HFF-Myc (cell line): ENCODE measurements around the gene LYRM9.

Experiments used
- DNase-seq: peaks from one replicate; pipeline ENCODE4 v3.0.0-alpha.2; 2011; ENCODE audit warnings: low read depth; ENCODE audit errors: extremely low read depth
- H3K4me3 ChIP-seq: replicated peaks from 2 replicates; pipeline ENCODE4 v1.5.1; 2011; ENCODE audit warnings: low read depth, mild to moderate bottlenecking, control low read depth, low read length
- TF ChIP-seq, protein P1 (sequence below): IDR thresholded peaks from 2 replicates; pipeline ENCODE4 v1.5.1; 2012; ENCODE audit warnings: mild to moderate bottlenecking, low read depth, low read length, control low read depth; ENCODE audit errors: missing control alignments

The LYRM9 gene

DNA sequence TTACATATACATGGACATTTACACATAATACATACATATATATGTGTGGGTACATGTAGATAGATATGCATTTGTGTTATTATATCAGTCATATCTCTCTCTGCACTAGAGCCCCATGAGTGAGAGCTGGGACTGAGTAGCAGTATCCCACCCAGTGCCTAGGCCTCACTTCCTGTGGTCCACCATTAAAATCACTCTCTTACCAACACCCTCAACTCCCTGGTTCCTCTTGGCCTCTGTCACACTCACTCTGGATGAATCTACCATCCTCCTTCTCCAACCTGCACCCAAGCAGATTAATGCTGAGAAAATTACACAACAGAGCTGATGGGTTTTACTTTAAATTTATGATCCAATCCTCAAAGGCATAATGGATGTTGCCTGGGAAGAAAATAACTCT, 4.9 kb upstream of the LYRM9 start:
- H3K4me3 ChIP-seq: no peak overlapping the region
- TF ChIP-seq, protein P1, sequence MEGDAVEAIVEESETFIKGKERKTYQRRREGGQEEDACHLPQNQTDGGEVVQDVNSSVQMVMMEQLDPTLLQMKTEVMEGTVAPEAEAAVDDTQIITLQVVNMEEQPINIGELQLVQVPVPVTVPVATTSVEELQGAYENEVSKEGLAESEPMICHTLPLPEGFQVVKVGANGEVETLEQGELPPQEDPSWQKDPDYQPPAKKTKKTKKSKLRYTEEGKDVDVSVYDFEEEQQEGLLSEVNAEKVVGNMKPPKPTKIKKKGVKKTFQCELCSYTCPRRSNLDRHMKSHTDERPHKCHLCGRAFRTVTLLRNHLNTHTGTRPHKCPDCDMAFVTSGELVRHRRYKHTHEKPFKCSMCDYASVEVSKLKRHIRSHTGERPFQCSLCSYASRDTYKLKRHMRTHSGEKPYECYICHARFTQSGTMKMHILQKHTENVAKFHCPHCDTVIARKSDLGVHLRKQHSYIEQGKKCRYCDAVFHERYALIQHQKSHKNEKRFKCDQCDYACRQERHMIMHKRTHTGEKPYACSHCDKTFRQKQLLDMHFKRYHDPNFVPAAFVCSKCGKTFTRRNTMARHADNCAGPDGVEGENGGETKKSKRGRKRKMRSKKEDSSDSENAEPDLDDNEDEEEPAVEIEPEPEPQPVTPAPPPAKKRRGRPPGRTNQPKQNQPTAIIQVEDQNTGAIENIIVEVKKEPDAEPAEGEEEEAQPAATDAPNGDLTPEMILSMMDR: no peak
- DNase-seq: no peak

DNA sequence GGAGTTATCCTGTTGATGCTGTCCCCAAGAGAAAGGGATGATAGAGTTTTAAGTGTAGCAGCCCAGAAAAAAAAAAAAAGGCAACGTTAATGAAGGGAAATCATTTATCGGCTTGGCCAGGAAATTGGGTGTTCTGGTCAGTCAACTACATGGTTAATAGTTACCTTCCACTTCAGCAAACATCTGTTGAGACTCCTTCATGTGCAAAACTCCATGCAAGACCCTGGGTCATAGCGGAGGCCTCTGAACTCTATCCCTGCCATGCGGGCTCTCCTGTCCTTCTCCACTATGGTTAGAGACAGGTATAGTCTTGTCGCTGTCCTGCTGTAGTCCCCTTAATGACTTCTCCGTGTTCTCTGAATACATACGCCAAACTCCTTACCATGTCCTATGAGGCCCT, 3.5 kb upstream of the LYRM9 start:
- H3K4me3 ChIP-seq: no peak overlapping the region
- TF ChIP-seq, protein P1: no peak
- no peak for DNase-seq

DNA sequence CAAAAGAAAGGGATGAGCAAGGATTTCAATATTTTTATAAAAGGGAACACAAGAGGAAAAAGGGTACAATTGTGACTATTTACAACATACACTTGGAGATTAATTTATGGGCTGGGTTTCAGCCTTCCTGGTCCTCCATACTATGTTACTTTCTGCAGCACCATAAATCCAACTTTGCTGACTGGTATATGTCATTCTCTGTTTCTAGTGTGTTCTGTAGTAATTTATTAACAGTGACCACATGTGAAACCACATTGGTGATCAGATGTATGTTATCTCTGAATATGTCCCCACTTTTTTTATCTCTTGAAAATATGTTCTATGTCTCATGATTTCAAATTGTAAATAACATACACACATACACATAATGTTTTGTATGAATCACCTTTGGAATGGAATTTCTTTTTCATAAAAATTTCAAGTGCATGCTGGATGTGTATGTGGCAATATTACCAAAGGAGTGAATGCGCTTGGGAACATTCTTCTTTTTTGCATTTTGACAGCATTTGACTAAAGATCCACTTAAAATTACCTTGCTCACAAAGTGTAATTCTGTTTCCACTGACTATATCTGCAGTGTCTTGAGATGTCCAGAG, 2.9 kb upstream of the LYRM9 start:
- TF ChIP-seq, protein P1: no peak
- H3K4me3 ChIP-seq: no peak overlapping the region
- no peak for DNase-seq

DNA sequence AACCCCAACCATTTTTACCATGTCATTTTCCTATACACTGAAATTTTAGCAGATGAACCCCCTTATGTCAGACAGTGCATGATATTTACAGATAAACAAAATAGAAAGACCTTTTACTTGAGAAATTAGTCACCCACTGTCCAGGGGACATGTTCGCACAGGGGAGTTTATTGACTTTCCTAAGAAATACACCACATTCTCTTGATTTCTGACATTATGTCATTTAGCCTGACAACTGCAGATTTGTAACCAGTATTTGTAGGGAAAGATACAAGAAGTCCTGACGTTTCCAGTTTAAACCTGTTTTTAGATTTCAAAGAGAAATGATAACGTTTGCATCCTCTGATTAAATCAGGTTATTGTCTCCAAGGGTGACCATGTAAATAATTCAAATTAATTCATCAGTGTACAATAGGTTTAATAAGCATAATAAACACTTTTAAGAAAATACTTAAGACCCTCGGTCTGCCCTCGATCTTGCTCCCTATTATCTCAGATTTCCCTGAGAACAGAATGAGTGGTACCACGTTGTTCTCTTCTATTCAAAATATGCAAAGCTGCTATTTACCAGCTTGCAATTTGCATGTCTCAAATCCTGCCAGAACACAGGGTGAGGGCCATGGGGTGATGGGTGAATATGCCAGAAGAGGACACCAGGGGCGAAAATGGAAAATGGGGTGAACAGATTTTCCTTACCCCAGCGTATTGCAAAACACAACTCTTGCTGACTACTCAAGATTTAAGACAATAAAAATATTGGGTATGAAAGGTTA, 2.1 kb upstream of the LYRM9 start:
- no peak overlapping the region for H3K4me3 ChIP-seq
- DNase-seq: no peak
- TF ChIP-seq, protein P1: no peak

DNA sequence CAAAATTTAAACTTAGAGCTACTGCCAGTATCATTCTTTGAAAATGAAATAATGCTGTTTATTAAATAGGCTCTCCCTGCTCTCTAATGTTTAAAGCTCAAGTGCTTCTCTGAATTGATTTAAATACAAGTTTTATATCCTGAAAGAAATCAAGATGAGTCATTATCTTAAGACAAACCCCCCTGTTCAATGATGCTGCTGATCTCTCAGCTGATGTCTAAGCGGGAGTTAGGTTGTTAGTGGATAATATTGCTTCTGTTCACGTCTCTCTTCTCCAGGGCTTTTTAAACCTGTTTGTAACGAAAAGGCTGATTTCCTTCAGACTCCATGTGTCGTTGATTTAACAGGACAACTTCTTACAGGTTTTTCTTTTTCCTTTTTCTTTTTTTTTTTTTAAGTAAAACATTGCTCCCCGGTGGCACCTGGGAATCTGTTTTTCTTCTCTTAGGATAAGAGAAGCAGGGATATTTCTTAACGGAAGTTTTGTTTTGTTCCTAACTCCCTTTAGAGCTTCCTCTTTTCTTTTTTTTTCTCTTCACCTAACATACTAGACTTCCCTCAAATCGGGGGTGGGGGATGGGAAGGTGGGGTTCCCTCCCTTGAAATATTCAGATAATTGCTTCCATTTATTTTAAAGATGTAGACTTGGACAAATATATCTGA, 807 bp upstream of the LYRM9 start:
- H3K4me3 ChIP-seq: no peak overlapping the region
- no peak for DNase-seq

DNA sequence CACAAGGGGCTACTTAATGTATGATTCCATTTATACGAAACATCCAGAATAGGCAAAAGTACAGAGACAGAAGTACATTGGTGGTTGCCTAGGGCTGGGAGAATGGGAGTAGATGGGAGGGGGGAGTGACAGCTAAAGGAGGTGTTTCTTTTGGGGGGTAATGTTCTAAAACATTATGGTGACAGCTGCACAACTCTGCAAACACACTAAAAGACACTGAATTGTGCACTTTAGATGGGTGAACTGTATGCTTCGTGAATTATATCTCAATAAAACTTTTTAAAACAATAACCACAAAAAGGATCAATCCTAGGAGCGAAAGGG, 661 bp downstream of the LYRM9 start:
- peak overlapping the region; percentile 49 for H3K4me3 ChIP-seq
- TF ChIP-seq, protein P1: no peak
- no peak for DNase-seq

More for the DNA sequence above, 807 bp upstream of the LYRM9 start:
- TF ChIP-seq, protein P1: no peak
